ENCODE measurements around the gene DPYSL5.

The DPYSL5 gene

GRCh38 chr2:26948800-26949199, 100.9 kb downstream of the DPYSL5 start:
- Histone ChIP-seq H4K5ac (ENCODE audit: low read length) (no peak overlapping the region), H3K4me1 (ENCODE audit: control insufficient read depth, low read depth, low read length) (no peaks in the 10 kb centered on the region), H3K36me3 (ENCODE audit: control insufficient read depth, insufficient read depth, low read length) (no peaks in the 10 kb centered on the region), H3K56ac (ENCODE audit: low read length) (no peak overlapping the region), H2BK120ac (ENCODE audit: low read depth, low read length) (no peak overlapping the region), H3K18ac (ENCODE audit: low read length) (no peak overlapping the region), H2BK5ac (ENCODE audit: low read length) (no peak overlapping the region), H3K9ac (ENCODE audit: low read length) (no peak overlapping the region), H3K27me3 (ENCODE audit: insufficient read depth, low read length, poor library complexity) (no peaks in the 10 kb centered on the region), H2AK5ac (ENCODE audit: low read length) (no peak overlapping the region), H3K79me1 (ENCODE audit: low read length) (no peaks in the 10 kb centered on the region), H3K79me2 (ENCODE audit: control insufficient read depth, insufficient read depth, low read length) (no peaks in the 10 kb centered on the region), H3K23ac (ENCODE audit: low read length) (no peak overlapping the region), H3K4me2 (ENCODE audit: low read length) (no peak overlapping the region), H3K4ac (ENCODE audit: low read depth, low read length) (no peak overlapping the region), H3K4me3 (ENCODE audit: low read length) (no peak overlapping the region), H2BK15ac (replicated peaks; ENCODE audit: low read depth) (no peak overlapping the region), H3K27ac (ENCODE audit: low read depth, low read length) (no peak overlapping the region), H4K8ac (ENCODE audit: low read depth, low read length) (no peak overlapping the region)
- WGBS (ENCODE audit: extremely low coverage, insufficient coverage, low lambda C conversion rate): no CpG with 5 or more reads among the region's 3 CpGs
- DNase-seq: no peak

- H3K4me2 ChIP-seq (ENCODE audit: low read length): no peak overlapping the region
- H3K9ac ChIP-seq (ENCODE audit: low read length): no peak overlapping the region
- H3K27ac ChIP-seq (ENCODE audit: low read depth, low read length): no peak overlapping the region
- no peaks in the 10 kb centered on the region for H3K27me3 ChIP-seq (ENCODE audit: insufficient read depth, low read length, poor library complexity)
- H3K36me3 ChIP-seq (ENCODE audit: control insufficient read depth, insufficient read depth, low read length): no peaks in the 10 kb centered on the region
- no peak overlapping the region for H2AK5ac ChIP-seq (ENCODE audit: low read length)
- H4K5ac ChIP-seq (ENCODE audit: low read length): no peak overlapping the region
- no peak overlapping the region for H3K4me3 ChIP-seq (ENCODE audit: low read length)
- H3K79me1 ChIP-seq (ENCODE audit: low read length): no peaks in the 10 kb centered on the region
- DNase-seq: no peak
- H2BK5ac ChIP-seq (ENCODE audit: low read length): no peak overlapping the region
- H2BK15ac ChIP-seq (replicated peaks; ENCODE audit: low read depth): no peak overlapping the region
- no CpG with 5 or more reads among the region's 5 CpGs for WGBS (ENCODE audit: extremely low coverage, insufficient coverage, low lambda C conversion rate)
- H3K56ac ChIP-seq (ENCODE audit: low read length): no peak overlapping the region
- no peak overlapping the region for H3K4ac ChIP-seq (ENCODE audit: low read depth, low read length)
- no peak overlapping the region for H3K18ac ChIP-seq (ENCODE audit: low read length)
- H3K4me1 ChIP-seq (ENCODE audit: control insufficient read depth, low read depth, low read length): no peaks in the 10 kb centered on the region
- H3K79me2 ChIP-seq (ENCODE audit: control insufficient read depth, insufficient read depth, low read length): no peaks in the 10 kb centered on the region
- no peak overlapping the region for H2BK120ac ChIP-seq (ENCODE audit: low read depth, low read length)
- H4K8ac ChIP-seq (ENCODE audit: low read depth, low read length): no peak overlapping the region
- H3K23ac ChIP-seq (ENCODE audit: low read length): no peak overlapping the region
These were observed 102.3 kb downstream of the DPYSL5 start for GRCh38 chr2:26950246-26950645.

DNA sequence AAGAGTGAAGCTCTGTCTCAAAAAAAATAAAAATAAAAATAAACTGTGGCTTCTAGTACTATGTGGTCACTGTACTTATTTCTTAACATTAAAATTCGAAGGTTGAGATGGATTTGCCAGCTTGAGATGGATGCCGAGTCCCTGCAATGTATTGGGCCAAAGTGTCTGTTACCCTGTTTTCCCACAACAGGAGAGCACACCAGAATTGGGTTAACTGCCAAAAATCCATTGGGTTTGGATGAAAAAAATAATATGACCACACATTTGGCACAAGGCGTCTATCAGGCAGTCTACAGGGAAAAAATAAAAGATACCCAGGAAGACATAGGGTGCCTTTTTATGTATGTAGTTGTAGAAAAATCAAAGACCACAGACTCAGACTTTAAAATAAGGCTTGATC, 103.3 kb downstream of the DPYSL5 start:
- no peak overlapping the region for H2BK5ac ChIP-seq (ENCODE audit: low read length)
- no peaks in the 10 kb centered on the region for H3K4me1 ChIP-seq (ENCODE audit: control insufficient read depth, low read depth, low read length)
- H4K8ac ChIP-seq (ENCODE audit: low read depth, low read length): no peak overlapping the region
- H2AK5ac ChIP-seq (ENCODE audit: low read length): no peak overlapping the region
- H2BK15ac ChIP-seq (replicated peaks; ENCODE audit: low read depth): no peak overlapping the region
- DNase-seq: no peak
- no peak overlapping the region for H3K23ac ChIP-seq (ENCODE audit: low read length)
- no peak overlapping the region for H3K4ac ChIP-seq (ENCODE audit: low read depth, low read length)
- no peaks in the 10 kb centered on the region for H3K27me3 ChIP-seq (ENCODE audit: insufficient read depth, low read length, poor library complexity)
- no peak overlapping the region for H3K18ac ChIP-seq (ENCODE audit: low read length)
- no peak overlapping the region for H3K56ac ChIP-seq (ENCODE audit: low read length)
- no peak overlapping the region for H3K9ac ChIP-seq (ENCODE audit: low read length)
- no peaks in the 10 kb centered on the region for H3K36me3 ChIP-seq (ENCODE audit: control insufficient read depth, insufficient read depth, low read length)
- H3K27ac ChIP-seq (ENCODE audit: low read depth, low read length): no peak overlapping the region
- H3K79me2 ChIP-seq (ENCODE audit: control insufficient read depth, insufficient read depth, low read length): no peaks in the 10 kb centered on the region
- WGBS (ENCODE audit: extremely low coverage, insufficient coverage, low lambda C conversion rate): no CpG with 5 or more reads among the region's 3 CpGs
- H4K5ac ChIP-seq (ENCODE audit: low read length): no peak overlapping the region
- no peak overlapping the region for H2BK120ac ChIP-seq (ENCODE audit: low read depth, low read length)
- no peak overlapping the region for H3K4me2 ChIP-seq (ENCODE audit: low read length)
- H3K4me3 ChIP-seq (ENCODE audit: low read length): no peak overlapping the region
- no peaks in the 10 kb centered on the region for H3K79me1 ChIP-seq (ENCODE audit: low read length)

DNA sequence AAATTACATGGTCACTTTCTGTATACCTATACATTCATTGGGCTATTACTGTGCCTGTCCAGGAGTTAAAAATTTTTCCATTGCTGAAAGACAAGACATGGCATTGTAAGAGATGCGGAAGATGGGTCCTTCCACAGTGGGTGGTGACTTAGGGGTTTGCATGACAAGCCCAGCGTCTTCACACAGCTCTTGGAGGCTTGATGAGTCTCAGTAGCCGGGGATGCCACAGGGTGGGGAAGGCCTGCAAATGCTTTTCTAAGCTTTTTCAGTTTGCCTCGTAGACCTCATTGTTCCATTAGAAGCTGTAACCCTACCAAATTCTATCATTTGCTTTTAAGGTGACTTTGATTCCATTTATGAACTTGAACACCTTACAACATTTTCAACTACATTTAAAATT, 104.4 kb downstream of the DPYSL5 start:
- no peaks in the 10 kb centered on the region for H3K79me1 ChIP-seq (ENCODE audit: low read length)
- H2BK120ac ChIP-seq (ENCODE audit: low read depth, low read length): no peak overlapping the region
- WGBS (ENCODE audit: extremely low coverage, insufficient coverage, low lambda C conversion rate): no CpG with 5 or more reads among the region's 4 CpGs
- H3K4me3 ChIP-seq (ENCODE audit: low read length): no peak overlapping the region
- no peak overlapping the region for H2BK15ac ChIP-seq (replicated peaks; ENCODE audit: low read depth)
- no peaks in the 10 kb centered on the region for H3K36me3 ChIP-seq (ENCODE audit: control insufficient read depth, insufficient read depth, low read length)
- H3K56ac ChIP-seq (ENCODE audit: low read length): no peak overlapping the region
- no peak overlapping the region for H2BK5ac ChIP-seq (ENCODE audit: low read length)
- H2AK5ac ChIP-seq (ENCODE audit: low read length): no peak overlapping the region
- H3K79me2 ChIP-seq (ENCODE audit: control insufficient read depth, insufficient read depth, low read length): no peaks in the 10 kb centered on the region
- no peaks in the 10 kb centered on the region for H3K4me1 ChIP-seq (ENCODE audit: control insufficient read depth, low read depth, low read length)
- H4K5ac ChIP-seq (ENCODE audit: low read length): no peak overlapping the region
- no peak overlapping the region for H3K4ac ChIP-seq (ENCODE audit: low read depth, low read length)
- H4K8ac ChIP-seq (ENCODE audit: low read depth, low read length): no peak overlapping the region
- H3K27me3 ChIP-seq (ENCODE audit: insufficient read depth, low read length, poor library complexity): no peaks in the 10 kb centered on the region
- H3K27ac ChIP-seq (ENCODE audit: low read depth, low read length): no peak overlapping the region
- no peak overlapping the region for H3K23ac ChIP-seq (ENCODE audit: low read length)
- no peak overlapping the region for H3K18ac ChIP-seq (ENCODE audit: low read length)
- no peak overlapping the region for H3K4me2 ChIP-seq (ENCODE audit: low read length)
- DNase-seq: no peak
- no peak overlapping the region for H3K9ac ChIP-seq (ENCODE audit: low read length)

DNA sequence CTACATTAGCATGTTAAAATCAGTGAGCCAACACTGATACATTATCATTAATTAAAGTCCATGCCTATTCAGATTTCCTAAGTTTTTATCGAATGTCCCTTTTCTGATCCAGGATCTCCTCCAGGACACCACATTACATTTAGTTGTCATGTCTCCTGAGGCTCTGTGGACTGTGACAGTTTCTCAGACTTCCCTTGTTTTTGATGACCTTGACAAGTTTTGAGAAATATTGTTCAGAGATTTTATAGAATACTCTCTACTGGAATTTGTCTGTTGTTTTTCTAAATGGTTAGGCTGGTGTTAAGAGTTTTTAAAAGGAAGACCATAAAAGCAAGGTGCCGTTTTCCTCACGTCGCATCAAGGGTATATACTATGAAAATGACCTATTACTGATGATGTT, 106.2 kb downstream of the DPYSL5 start:
- no CpG with 5 or more reads among the region's 4 CpGs for WGBS (ENCODE audit: extremely low coverage, insufficient coverage, low lambda C conversion rate)

DNA sequence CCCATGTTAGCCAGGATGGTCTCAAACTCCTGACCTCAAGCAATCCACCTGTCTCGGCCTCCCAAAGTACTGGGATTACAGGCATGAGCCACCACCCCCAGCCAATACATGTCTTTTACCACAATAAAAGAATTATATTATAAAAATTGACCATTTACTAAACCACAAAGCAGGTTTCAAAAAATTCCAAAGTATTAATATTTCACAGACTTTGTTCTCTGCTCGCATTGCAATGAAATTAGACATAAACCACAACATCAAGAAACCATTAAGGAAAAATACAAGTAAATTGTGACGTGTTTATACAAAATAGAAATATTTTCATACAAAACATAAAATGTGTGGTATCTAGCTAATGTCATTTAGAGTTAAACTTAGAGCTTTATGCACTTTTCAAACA, 109.1 kb downstream of the DPYSL5 start:
- no peaks in the 10 kb centered on the region for H3K27me3 ChIP-seq (ENCODE audit: insufficient read depth, low read length, poor library complexity)
- no peaks in the 10 kb centered on the region for H3K79me1 ChIP-seq (ENCODE audit: low read length)
- no peaks in the 10 kb centered on the region for H3K36me3 ChIP-seq (ENCODE audit: control insufficient read depth, insufficient read depth, low read length)
- H3K56ac ChIP-seq (ENCODE audit: low read length): no peak overlapping the region
- no peaks in the 10 kb centered on the region for H3K4me1 ChIP-seq (ENCODE audit: control insufficient read depth, low read depth, low read length)
- WGBS (ENCODE audit: extremely low coverage, insufficient coverage, low lambda C conversion rate): no CpG with 5 or more reads among the region's 3 CpGs
- no peak overlapping the region for H3K18ac ChIP-seq (ENCODE audit: low read length)
- no peak overlapping the region for H2BK120ac ChIP-seq (ENCODE audit: low read depth, low read length)
- H2BK5ac ChIP-seq (ENCODE audit: low read length): no peak overlapping the region
- no peaks in the 10 kb centered on the region for H3K79me2 ChIP-seq (ENCODE audit: control insufficient read depth, insufficient read depth, low read length)
- H3K4ac ChIP-seq (ENCODE audit: low read depth, low read length): no peak overlapping the region
- H3K9ac ChIP-seq (ENCODE audit: low read length): no peak overlapping the region
- H2AK5ac ChIP-seq (ENCODE audit: low read length): no peak overlapping the region
- H4K8ac ChIP-seq (ENCODE audit: low read depth, low read length): no peak overlapping the region
- no peak overlapping the region for H3K27ac ChIP-seq (ENCODE audit: low read depth, low read length)
- no peak overlapping the region for H3K4me2 ChIP-seq (ENCODE audit: low read length)
- H3K23ac ChIP-seq (ENCODE audit: low read length): no peak overlapping the region
- H3K4me3 ChIP-seq (ENCODE audit: low read length): no peak overlapping the region
- DNase-seq: no peak
- no peak overlapping the region for H4K5ac ChIP-seq (ENCODE audit: low read length)
- H2BK15ac ChIP-seq (replicated peaks; ENCODE audit: low read depth): no peak overlapping the region

More for the DNA sequence above, 106.2 kb downstream of the DPYSL5 start:
- no peak overlapping the region for H2BK120ac ChIP-seq (ENCODE audit: low read depth, low read length)
- H3K79me2 ChIP-seq (ENCODE audit: control insufficient read depth, insufficient read depth, low read length): no peaks in the 10 kb centered on the region
- H2BK15ac ChIP-seq (replicated peaks; ENCODE audit: low read depth): no peak overlapping the region
- no peak overlapping the region for H3K4ac ChIP-seq (ENCODE audit: low read depth, low read length)
- no peak overlapping the region for H3K18ac ChIP-seq (ENCODE audit: low read length)
- no peak overlapping the region for H4K5ac ChIP-seq (ENCODE audit: low read length)
- no peak overlapping the region for H3K56ac ChIP-seq (ENCODE audit: low read length)
- no peaks in the 10 kb centered on the region for H3K36me3 ChIP-seq (ENCODE audit: control insufficient read depth, insufficient read depth, low read length)
- H3K27ac ChIP-seq (ENCODE audit: low read depth, low read length): no peak overlapping the region
- H3K27me3 ChIP-seq (ENCODE audit: insufficient read depth, low read length, poor library complexity): no peaks in the 10 kb centered on the region
- no peak overlapping the region for H2AK5ac ChIP-seq (ENCODE audit: low read length)
- H3K4me2 ChIP-seq (ENCODE audit: low read length): no peak overlapping the region
- no peaks in the 10 kb centered on the region for H3K79me1 ChIP-seq (ENCODE audit: low read length)
- no peak overlapping the region for H4K8ac ChIP-seq (ENCODE audit: low read depth, low read length)
- H3K4me3 ChIP-seq (ENCODE audit: low read length): no peak overlapping the region
- no peak overlapping the region for H3K23ac ChIP-seq (ENCODE audit: low read length)
- no peak for DNase-seq
- no peak overlapping the region for H2BK5ac ChIP-seq (ENCODE audit: low read length)
- no peak overlapping the region for H3K9ac ChIP-seq (ENCODE audit: low read length)
- H3K4me1 ChIP-seq (ENCODE audit: control insufficient read depth, low read depth, low read length): no peaks in the 10 kb centered on the region

All from mesendoderm (in vitro differentiated cells).